ENCODE results near the gene PCDHA12. TPM values are rescaled to one million over a fixed set of nuclear protein-coding genes. Genes with fewer than 3 reads are reported as not detected.
"Not testable (repeated sequence)": the region's sequence is repeated elsewhere in the genome, so short reads cannot be mapped to it uniquely, and the experiment has no call there.

The PCDHA12 gene
- total RNA-seq, 1 donor from 2014 or later, result 3.4 TPM

DNA sequence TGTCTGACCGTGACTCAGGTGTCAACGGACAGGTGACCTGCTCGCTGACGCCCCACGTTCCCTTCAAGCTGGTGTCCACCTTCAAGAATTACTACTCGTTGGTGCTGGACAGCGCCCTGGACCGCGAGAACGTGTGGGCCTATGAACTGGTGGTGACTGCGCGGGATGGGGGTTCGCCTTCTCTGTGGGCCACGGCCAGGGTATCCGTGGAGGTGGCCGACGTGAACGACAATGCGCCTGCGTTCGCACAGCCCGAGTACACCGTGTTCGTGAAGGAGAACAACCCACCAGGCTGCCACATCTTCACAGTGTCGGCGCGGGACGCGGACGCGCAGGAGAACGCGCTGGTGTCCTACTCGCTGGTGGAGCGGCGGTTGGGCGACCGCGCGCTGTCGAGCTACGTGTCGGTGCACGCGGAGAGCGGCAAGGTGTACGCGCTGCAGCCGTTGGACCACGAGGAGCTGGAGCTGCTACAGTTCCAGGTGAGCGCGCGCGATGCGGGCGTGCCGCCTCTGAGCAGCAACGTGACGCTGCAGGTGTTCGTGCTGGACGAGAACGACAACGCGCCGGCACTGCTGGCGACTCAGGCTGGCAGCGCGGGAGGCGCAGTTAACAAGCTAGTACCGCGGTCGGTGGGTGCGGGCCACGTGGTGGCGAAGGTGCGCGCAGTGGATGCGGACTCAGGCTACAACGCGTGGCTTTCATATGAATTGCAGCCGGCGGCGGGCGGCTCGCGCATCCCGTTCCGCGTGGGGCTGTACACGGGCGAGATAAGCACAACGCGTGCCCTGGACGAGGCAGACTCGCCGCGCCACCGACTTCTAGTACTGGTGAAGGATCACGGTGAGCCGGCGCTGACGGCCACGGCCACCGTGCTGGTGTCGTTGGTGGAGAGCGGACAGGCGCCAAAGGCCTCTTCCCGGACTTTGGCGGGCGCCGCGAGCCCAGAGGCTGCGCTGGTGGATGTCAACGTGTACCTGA, 4.6 kb upstream of the PCDHA12 start:
- Histone ChIP-seq H3K27me3 (no peaks in the 10 kb centered on the region), H3K79me2 (ENCODE audit: low read depth) (peaks cover 11% of the 10 kb centered on the region), H3K4me1 (no peaks in the 10 kb centered on the region), H3K9ac (no peak overlapping the region), H3K27ac (no peak overlapping the region), H3F3A (ENCODE audit: low read depth) (peaks cover 7% of the 10 kb centered on the region), H4K20me1 (ENCODE audit: low read depth) (no peaks in the 10 kb centered on the region), H2AFZ (replicated peaks) (no peak overlapping the region), H3K36me3 (peaks cover 4% of the 10 kb centered on the region), H3K4me2 (no peak overlapping the region), H3K9me3 (ENCODE audit: low read depth) (no peaks in the 10 kb centered on the region), H3K4me3 (no peak overlapping the region)
- Mint-ChIP-seq H3K36me3 (peaks cover 36% of the 10 kb centered on the region), H3K9me3 (peaks cover 25% of the 10 kb centered on the region), H3K4me1 (peaks cover 7% of the 10 kb centered on the region), H3K27me3 (ENCODE audit: insufficient read depth, low read depth) (no peaks in the 10 kb centered on the region), H3K27ac (no peak overlapping the region), H3K4me3 (no peak overlapping the region)
- DNase-seq (ENCODE audit: low spot score), result no peak
- no peak for TF ChIP-seq EZH2phosphoT487 (IDR thresholded peaks at IDR 0.05)
- no peak for TF ChIP-seq EZH2 (IDR thresholded peaks at IDR 0.05)
- TF ChIP-seq CTCF (IDR thresholded peaks at IDR 0.05), result no peak

DNA sequence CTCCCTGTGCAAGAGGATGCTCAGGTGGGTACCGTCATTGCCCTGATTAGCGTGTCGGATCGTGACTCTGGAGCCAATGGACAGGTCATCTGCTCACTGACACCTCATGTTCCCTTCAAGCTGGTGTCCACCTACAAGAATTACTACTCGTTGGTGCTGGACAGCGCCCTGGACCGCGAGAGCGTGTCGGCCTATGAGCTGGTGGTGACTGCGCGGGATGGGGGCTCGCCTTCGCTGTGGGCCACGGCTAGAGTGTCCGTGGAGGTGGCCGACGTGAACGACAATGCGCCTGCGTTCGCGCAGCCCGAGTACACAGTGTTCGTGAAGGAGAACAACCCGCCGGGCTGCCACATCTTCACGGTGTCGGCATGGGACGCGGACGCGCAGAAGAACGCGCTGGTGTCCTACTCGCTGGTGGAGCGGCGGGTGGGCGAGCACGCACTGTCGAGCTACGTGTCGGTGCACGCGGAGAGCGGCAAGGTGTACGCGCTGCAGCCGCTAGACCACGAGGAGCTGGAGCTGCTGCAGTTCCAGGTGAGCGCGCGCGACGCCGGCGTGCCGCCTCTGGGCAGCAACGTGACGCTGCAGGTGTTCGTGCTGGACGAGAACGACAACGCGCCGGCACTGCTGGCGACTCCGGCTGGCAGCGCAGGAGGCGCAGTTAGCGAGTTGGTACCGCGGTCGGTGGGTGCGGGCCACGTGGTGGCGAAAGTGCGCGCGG, 1.6 kb downstream of the PCDHA12 start:
- not testable (repeated sequence) for H3K27me3 ChIP-seq; H2AFZ ChIP-seq (replicated peaks); H3F3A ChIP-seq (ENCODE audit: low read depth); H3K27me3 Mint-ChIP-seq (ENCODE audit: insufficient read depth, low read depth); H3K4me3 ChIP-seq; H3K9ac ChIP-seq; H3K27ac Mint-ChIP-seq; H3K9me3 ChIP-seq (ENCODE audit: low read depth); H3K4me1 Mint-ChIP-seq; H3K4me1 ChIP-seq; H3K4me2 ChIP-seq; H3K4me3 Mint-ChIP-seq; H4K20me1 ChIP-seq (ENCODE audit: low read depth); DNase-seq (ENCODE audit: low spot score); H3K27ac ChIP-seq; H3K36me3 ChIP-seq
- peaks cover 11% of the 10 kb centered on the region for H3K79me2 ChIP-seq (ENCODE audit: low read depth)
- H3K36me3 Mint-ChIP-seq, result peaks cover 52% of the 10 kb centered on the region
- peaks cover 44% of the 10 kb centered on the region for H3K9me3 Mint-ChIP-seq

GRCh38 chr5:140877262-140877581, 2.1 kb downstream of the PCDHA12 start:
- TF ChIP-seq CTCF (IDR thresholded peaks at IDR 0.05) (no peak), EZH2phosphoT487 (IDR thresholded peaks at IDR 0.05) (no peak), EZH2 (IDR thresholded peaks at IDR 0.05) (no peak)
- Histone ChIP-seq H3K4me3 (no peak overlapping the region), H3K27ac (no peak overlapping the region), H3K79me2 (ENCODE audit: low read depth) (peaks cover 7% of the 10 kb centered on the region), H3F3A (ENCODE audit: low read depth) (peaks cover 7% of the 10 kb centered on the region), H3K27me3 (no peaks in the 10 kb centered on the region), H3K4me1 (no peaks in the 10 kb centered on the region), H3K9ac (no peak overlapping the region), H3K4me2 (no peak overlapping the region), H3K9me3 (ENCODE audit: low read depth) (no peaks in the 10 kb centered on the region), H2AFZ (replicated peaks) (no peak overlapping the region), H3K36me3 (no peaks in the 10 kb centered on the region), H4K20me1 (ENCODE audit: low read depth) (no peaks in the 10 kb centered on the region)
- Mint-ChIP-seq H3K36me3 (peaks cover 53% of the 10 kb centered on the region), H3K4me1 (peaks cover 4% of the 10 kb centered on the region), H3K27me3 (ENCODE audit: insufficient read depth, low read depth) (peaks cover 3% of the 10 kb centered on the region), H3K27ac (no peak overlapping the region), H3K4me3 (no peak overlapping the region), H3K9me3 (peaks cover 42% of the 10 kb centered on the region)
- no peak for DNase-seq (ENCODE audit: low spot score)

All from neural progenitor cell (in vitro differentiated cells).